ENCODE results near the gene RAPGEF4. TPM values are rescaled to one million over a fixed set of nuclear protein-coding genes. Genes with fewer than 3 reads are reported as not detected.

RAPGEF4 gene
- polyA plus RNA-seq, 1 donor, result 9.4 TPM

DNA sequence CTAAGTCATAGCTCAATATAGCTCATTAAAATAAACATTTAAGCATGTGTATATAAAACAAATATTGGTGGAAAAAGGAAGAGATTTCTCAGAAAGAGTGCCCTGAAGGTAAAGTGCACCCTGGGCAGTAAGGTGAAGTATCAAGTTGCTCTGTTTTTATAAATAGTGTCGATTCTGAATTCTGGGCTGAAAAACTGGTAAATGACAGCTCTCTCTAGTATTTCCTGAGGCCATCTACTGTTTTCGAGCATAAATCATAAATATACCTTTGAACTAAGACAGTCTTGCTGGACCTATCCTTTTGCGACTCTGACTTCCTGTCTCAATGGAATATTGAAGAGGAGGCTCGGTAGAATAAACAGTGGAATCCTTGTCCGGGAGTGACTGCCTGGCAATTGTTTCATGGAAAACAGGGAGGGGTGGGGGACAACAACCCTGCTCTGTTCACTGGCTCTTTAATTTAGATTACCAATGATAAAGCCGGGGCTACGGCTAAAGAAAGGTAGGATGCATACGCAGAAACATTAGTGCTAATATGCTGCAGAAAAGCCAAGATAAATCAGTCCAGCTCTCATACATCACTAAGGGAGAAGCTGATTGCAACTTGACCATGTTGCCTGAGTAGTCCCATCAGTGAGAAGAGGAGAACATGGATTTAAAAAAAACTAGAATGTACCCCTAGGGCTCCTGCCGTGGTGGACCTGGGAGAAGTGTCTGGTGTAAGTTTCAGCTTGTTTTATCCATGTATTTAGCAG is 124.1 kb downstream of the RAPGEF4 start:
- Histone ChIP-seq H3K4me3 (ENCODE audit: low read length) (no peak overlapping the region), H3K27ac (ENCODE audit: low read length) (peak overlapping the region; percentile 1), H3K36me3 (ENCODE audit: control insufficient read depth, insufficient read depth, low read length) (no peaks in the 10 kb centered on the region), H3K27me3 (ENCODE audit: control insufficient read depth, insufficient read depth, low read length) (no peaks in the 10 kb centered on the region), H3K4me1 (ENCODE audit: control insufficient read depth, insufficient read depth, low read length) (peaks cover 3% of the 10 kb centered on the region), H3K9me3 (ENCODE audit: control insufficient read depth, low read depth, low read length) (no peaks in the 10 kb centered on the region)
- peak; percentile 21 to 59 for DNase-seq
- no CpG with 5 or more reads among the region's 9 CpGs for WGBS (ENCODE audit: insufficient coverage, low lambda C conversion rate)

GRCh38 chr2:172860336-172860707 is 124.7 kb downstream of the RAPGEF4 start:
- WGBS (ENCODE audit: insufficient coverage, low lambda C conversion rate), result no CpG with 5 or more reads among the region's 2 CpGs
- no peak for DNase-seq
- H3K27me3 ChIP-seq (ENCODE audit: control insufficient read depth, insufficient read depth, low read length), result no peaks in the 10 kb centered on the region
- H3K4me3 ChIP-seq (ENCODE audit: low read length), result no peak overlapping the region
- peak overlapping the region; percentile 1 for H3K27ac ChIP-seq (ENCODE audit: low read length)
- H3K4me1 ChIP-seq (ENCODE audit: control insufficient read depth, insufficient read depth, low read length), result peaks cover 3% of the 10 kb centered on the region
- no peaks in the 10 kb centered on the region for H3K9me3 ChIP-seq (ENCODE audit: control insufficient read depth, low read depth, low read length)
- no peaks in the 10 kb centered on the region for H3K36me3 ChIP-seq (ENCODE audit: control insufficient read depth, insufficient read depth, low read length)

DNA sequence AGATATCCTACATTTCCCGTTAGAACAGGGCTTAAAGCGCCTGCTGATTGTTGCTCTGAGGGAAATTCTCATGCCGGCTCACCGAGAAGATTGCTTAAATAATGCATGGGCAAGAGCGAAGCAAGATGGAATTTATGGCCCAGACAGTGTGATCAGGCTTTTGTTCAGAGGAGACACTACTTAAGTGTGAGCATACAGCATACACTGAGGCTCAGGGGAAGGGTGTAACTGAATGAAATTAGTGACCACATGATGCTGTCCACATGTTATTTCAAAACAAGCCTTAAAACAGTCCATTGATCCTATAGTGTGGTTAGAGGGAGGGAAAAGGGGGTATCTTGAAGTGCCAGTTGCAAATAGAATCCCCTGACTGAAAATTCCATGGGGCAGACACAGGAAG is 125.5 kb downstream of the RAPGEF4 start:
- no peaks in the 10 kb centered on the region for H3K27me3 ChIP-seq (ENCODE audit: control insufficient read depth, insufficient read depth, low read length)
- DNase-seq, result no peak
- H3K9me3 ChIP-seq (ENCODE audit: control insufficient read depth, low read depth, low read length), result no peaks in the 10 kb centered on the region
- no CpG with 5 or more reads among the region's 5 CpGs for WGBS (ENCODE audit: insufficient coverage, low lambda C conversion rate)
- H3K4me1 ChIP-seq (ENCODE audit: control insufficient read depth, insufficient read depth, low read length), result peaks cover 3% of the 10 kb centered on the region
- no peaks in the 10 kb centered on the region for H3K36me3 ChIP-seq (ENCODE audit: control insufficient read depth, insufficient read depth, low read length)
- no peak overlapping the region for H3K4me3 ChIP-seq (ENCODE audit: low read length)
- H3K27ac ChIP-seq (ENCODE audit: low read length), result no peak overlapping the region

- H3K36me3 ChIP-seq (ENCODE audit: control insufficient read depth, insufficient read depth, low read length), result no peaks in the 10 kb centered on the region
- no peak overlapping the region for H3K4me3 ChIP-seq (ENCODE audit: low read length)
- no peak for DNase-seq
- no peaks in the 10 kb centered on the region for H3K27me3 ChIP-seq (ENCODE audit: control insufficient read depth, insufficient read depth, low read length)
- peaks cover 3% of the 10 kb centered on the region for H3K4me1 ChIP-seq (ENCODE audit: control insufficient read depth, insufficient read depth, low read length)
- WGBS (ENCODE audit: insufficient coverage, low lambda C conversion rate), result 75% methylated on average over 5 of the region's 7 CpGs
- no peaks in the 10 kb centered on the region for H3K9me3 ChIP-seq (ENCODE audit: control insufficient read depth, low read depth, low read length)
- no peak overlapping the region for H3K27ac ChIP-seq (ENCODE audit: low read length)
These were observed 126.2 kb downstream of the RAPGEF4 start for GRCh38 chr2:172861656-172862476.

DNA sequence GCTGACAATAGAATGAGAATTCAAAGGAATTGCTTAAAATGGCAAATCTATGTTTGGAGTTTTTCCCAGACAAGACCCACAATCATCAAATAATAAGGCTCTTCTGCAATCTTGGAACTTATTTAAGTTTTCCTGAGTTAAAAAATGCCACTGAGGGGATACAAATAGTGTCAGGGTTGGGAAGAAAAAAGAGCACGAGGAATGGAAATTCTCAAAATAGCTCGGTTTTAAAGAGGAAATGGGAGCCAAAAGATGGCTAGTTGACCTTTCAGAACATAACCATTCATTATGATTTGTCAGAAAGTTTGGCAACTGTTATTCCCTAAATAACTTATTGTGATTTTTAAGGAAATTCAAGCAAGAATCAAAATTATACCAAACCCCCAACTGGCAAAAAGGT is 127.7 kb downstream of the RAPGEF4 start:
- H3K9me3 ChIP-seq (ENCODE audit: control insufficient read depth, low read depth, low read length), result no peaks in the 10 kb centered on the region
- H3K4me1 ChIP-seq (ENCODE audit: control insufficient read depth, insufficient read depth, low read length), result peaks cover 3% of the 10 kb centered on the region
- no peak overlapping the region for H3K4me3 ChIP-seq (ENCODE audit: low read length)
- no peak for DNase-seq
- H3K27ac ChIP-seq (ENCODE audit: low read length), result no peak overlapping the region
- WGBS (ENCODE audit: insufficient coverage, low lambda C conversion rate), result 76% methylated on average over 2 of the region's 2 CpGs
- no peaks in the 10 kb centered on the region for H3K36me3 ChIP-seq (ENCODE audit: control insufficient read depth, insufficient read depth, low read length)
- H3K27me3 ChIP-seq (ENCODE audit: control insufficient read depth, insufficient read depth, low read length), result no peaks in the 10 kb centered on the region

DNA sequence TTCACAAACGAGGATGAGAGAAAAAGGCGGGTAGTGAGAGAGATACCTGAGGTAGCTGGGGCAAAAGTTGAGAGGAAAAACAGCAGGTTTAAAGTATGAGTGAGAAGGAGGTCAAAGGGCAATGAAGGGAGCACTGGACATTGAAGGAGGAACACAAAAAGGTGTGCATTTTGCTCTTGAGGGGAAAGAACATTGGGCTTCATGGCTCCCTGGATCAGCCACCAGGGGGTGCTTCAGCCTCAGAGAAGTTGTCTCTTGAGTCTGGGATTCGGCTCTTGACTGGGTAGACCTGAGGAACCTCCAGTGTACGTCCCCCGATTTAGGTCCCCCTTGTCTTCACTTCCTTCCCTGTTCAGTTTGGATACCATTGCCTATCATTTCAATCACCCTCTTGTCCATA is 128.5 kb downstream of the RAPGEF4 start:
- no peak overlapping the region for H3K4me3 ChIP-seq (ENCODE audit: low read length)
- no peak for DNase-seq
- no peaks in the 10 kb centered on the region for H3K9me3 ChIP-seq (ENCODE audit: control insufficient read depth, low read depth, low read length)
- H3K4me1 ChIP-seq (ENCODE audit: control insufficient read depth, insufficient read depth, low read length), result peaks cover 3% of the 10 kb centered on the region
- 26% methylated on average over 2 of the region's 5 CpGs for WGBS (ENCODE audit: insufficient coverage, low lambda C conversion rate)
- no peaks in the 10 kb centered on the region for H3K36me3 ChIP-seq (ENCODE audit: control insufficient read depth, insufficient read depth, low read length)
- H3K27me3 ChIP-seq (ENCODE audit: control insufficient read depth, insufficient read depth, low read length), result no peaks in the 10 kb centered on the region
- H3K27ac ChIP-seq (ENCODE audit: low read length), result no peak overlapping the region

- no peaks in the 10 kb centered on the region for H3K36me3 ChIP-seq (ENCODE audit: control insufficient read depth, insufficient read depth, low read length)
- no peak for DNase-seq
- H3K27me3 ChIP-seq (ENCODE audit: control insufficient read depth, insufficient read depth, low read length), result no peaks in the 10 kb centered on the region
These were observed 129.8 kb downstream of the RAPGEF4 start for GRCh38 chr2:172865422-172865821.

GRCh38 chr2:172869861-172870260 is 134.2 kb downstream of the RAPGEF4 start:
- H3K4me3 ChIP-seq (ENCODE audit: low read length), result no peak overlapping the region
- H3K27ac ChIP-seq (ENCODE audit: low read length), result no peak overlapping the region
- H3K4me1 ChIP-seq (ENCODE audit: control insufficient read depth, insufficient read depth, low read length), result no peaks in the 10 kb centered on the region
- 80% methylated on average over 1 of the region's 5 CpGs for WGBS (ENCODE audit: insufficient coverage, low lambda C conversion rate)
- DNase-seq, result no peak
- H3K27me3 ChIP-seq (ENCODE audit: control insufficient read depth, insufficient read depth, low read length), result no peaks in the 10 kb centered on the region
- no peaks in the 10 kb centered on the region for H3K9me3 ChIP-seq (ENCODE audit: control insufficient read depth, low read depth, low read length)
- H3K36me3 ChIP-seq (ENCODE audit: control insufficient read depth, insufficient read depth, low read length), result no peaks in the 10 kb centered on the region

More at GRCh38 chr2:172865422-172865821, 129.8 kb downstream of the RAPGEF4 start:
- WGBS (ENCODE audit: insufficient coverage, low lambda C conversion rate), result 71% methylated on average over 1 of the region's 3 CpGs
- Histone ChIP-seq H3K27ac (ENCODE audit: low read length) (no peak overlapping the region), H3K9me3 (ENCODE audit: control insufficient read depth, low read depth, low read length) (no peaks in the 10 kb centered on the region), H3K4me1 (ENCODE audit: control insufficient read depth, insufficient read depth, low read length) (peaks cover 3% of the 10 kb centered on the region), H3K4me3 (ENCODE audit: low read length) (no peak overlapping the region)

DNA sequence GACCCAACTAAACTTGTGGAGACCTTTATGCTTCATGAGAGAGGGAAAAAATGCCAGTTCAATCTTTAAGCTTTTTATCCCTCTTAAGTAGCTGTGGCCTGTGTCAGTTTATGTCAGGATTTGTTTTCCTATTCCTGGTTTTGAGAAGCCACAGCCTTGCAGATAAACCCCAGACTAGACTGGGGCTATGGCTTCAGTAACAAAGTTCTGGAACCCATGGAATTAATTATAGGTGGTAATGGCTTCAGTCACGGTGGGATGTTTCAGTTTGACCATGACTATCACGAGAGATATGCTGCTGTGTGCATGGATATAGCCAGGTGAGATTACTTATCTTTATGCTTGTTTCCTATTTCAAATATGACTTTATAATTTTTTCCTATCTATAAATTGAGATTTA is 134.8 kb downstream of the RAPGEF4 start:
- no peaks in the 10 kb centered on the region for H3K27me3 ChIP-seq (ENCODE audit: control insufficient read depth, insufficient read depth, low read length)
- DNase-seq, result no peak
- no CpG with 5 or more reads among the region's 2 CpGs for WGBS (ENCODE audit: insufficient coverage, low lambda C conversion rate)
- H3K4me1 ChIP-seq (ENCODE audit: control insufficient read depth, insufficient read depth, low read length), result no peaks in the 10 kb centered on the region
- H3K4me3 ChIP-seq (ENCODE audit: low read length), result no peak overlapping the region
- H3K27ac ChIP-seq (ENCODE audit: low read length), result no peak overlapping the region
- no peaks in the 10 kb centered on the region for H3K9me3 ChIP-seq (ENCODE audit: control insufficient read depth, low read depth, low read length)
- H3K36me3 ChIP-seq (ENCODE audit: control insufficient read depth, insufficient read depth, low read length), result no peaks in the 10 kb centered on the region

- WGBS (ENCODE audit: insufficient coverage, low lambda C conversion rate), result 63% methylated on average over 1 of the region's 2 CpGs
- Histone ChIP-seq H3K9me3 (ENCODE audit: control insufficient read depth, low read depth, low read length) (no peaks in the 10 kb centered on the region), H3K4me3 (ENCODE audit: low read length) (no peak overlapping the region), H3K4me1 (ENCODE audit: control insufficient read depth, insufficient read depth, low read length) (no peaks in the 10 kb centered on the region), H3K36me3 (ENCODE audit: control insufficient read depth, insufficient read depth, low read length) (no peaks in the 10 kb centered on the region), H3K27ac (ENCODE audit: low read length) (no peak overlapping the region), H3K27me3 (ENCODE audit: control insufficient read depth, insufficient read depth, low read length) (no peaks in the 10 kb centered on the region)
- DNase-seq, result no peak
These were observed 142.2 kb downstream of the RAPGEF4 start for GRCh38 chr2:172877826-172878225.
